Chondrocyte (in vitro differentiated cells): ENCODE measurements around the gene LPP. TPM values are rescaled to one million over a fixed set of nuclear protein-coding genes. Genes with fewer than 3 reads are reported as not detected.

Experiments used
- DNase-seq: peaks from one replicate; pipeline ENCODE4 v3.0.0; 2021; ENCODE audit warnings: mixed read lengths, low spot score
- H3K27ac Mint-ChIP-seq: one replicate; pipeline ENCODE4 v1.8.0; 2021; ENCODE audit warnings: mild to moderate bottlenecking, moderate library complexity, mixed read lengths; ENCODE audit not compliant: unreplicated experiment
- H3K27me3 Mint-ChIP-seq: 2 replicates; pipeline ENCODE4 v1.8.0; 2021; ENCODE audit warnings: low read depth, mixed read lengths
- H3K36me3 Mint-ChIP-seq: 2 replicates; pipeline ENCODE4 v1.8.0; 2021; ENCODE audit warnings: low read depth, mixed read lengths
- H3K4me1 Mint-ChIP-seq: 2 replicates; pipeline ENCODE4 v1.8.0; 2021; ENCODE audit warnings: low read depth, mild to moderate bottlenecking, mixed read lengths
- H3K4me3 Mint-ChIP-seq: one replicate; pipeline ENCODE4 v1.8.0; 2021; ENCODE audit warnings: mild to moderate bottlenecking, moderate library complexity, mixed read lengths; ENCODE audit not compliant: unreplicated experiment
- H3K9me3 Mint-ChIP-seq: 2 replicates; pipeline ENCODE4 v1.8.0; 2021; ENCODE audit warnings: low read depth, mixed read lengths
- total RNA-seq: library from RNA; stranded (reverse); gene quantifications from 3 replicates; pipeline ENCODE4 v1.2.1, GENCODE V29; 2021
- TF ChIP-seq, protein P1 (sequence below): fragments of 200-600 bp; sonication (generic); IDR thresholded peaks from 2 replicates; pipeline ENCODE4 v1.5.0; 2021; ENCODE audit warnings: antibody characterized with exemption, mild to moderate bottlenecking, moderate library complexity

Gene LPP
- total RNA-seq, 1 donor from 2014 or later: 295 TPM

DNA sequence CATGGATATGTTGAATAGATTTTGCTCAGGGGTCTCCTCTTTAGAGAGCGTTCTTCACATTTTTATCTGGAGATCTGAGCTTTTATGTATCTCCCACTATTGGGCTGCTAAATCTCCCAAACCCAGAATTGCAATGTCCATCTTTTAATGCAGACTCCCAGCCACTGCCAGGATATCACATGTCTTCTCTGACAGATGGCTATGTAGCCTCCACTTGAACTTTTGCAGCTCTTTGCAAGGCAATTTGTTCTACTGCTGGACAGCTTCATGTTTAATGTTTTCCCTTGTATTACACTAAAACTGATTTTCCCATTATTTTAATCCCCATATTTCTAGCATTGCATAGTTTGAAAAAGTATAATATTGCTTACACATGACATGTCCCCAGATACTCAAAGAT is 177.2 kb downstream of the LPP start:
- H3K4me3 Mint-ChIP-seq: no peak overlapping the region
- H3K9me3 Mint-ChIP-seq: no peaks in the 10 kb centered on the region
- peak overlapping the region; percentile 60 for H3K27ac Mint-ChIP-seq
- H3K4me1 Mint-ChIP-seq: peaks cover 47% of the 10 kb centered on the region
- peaks cover 5% of the 10 kb centered on the region for H3K36me3 Mint-ChIP-seq
- TF ChIP-seq, protein P1, sequence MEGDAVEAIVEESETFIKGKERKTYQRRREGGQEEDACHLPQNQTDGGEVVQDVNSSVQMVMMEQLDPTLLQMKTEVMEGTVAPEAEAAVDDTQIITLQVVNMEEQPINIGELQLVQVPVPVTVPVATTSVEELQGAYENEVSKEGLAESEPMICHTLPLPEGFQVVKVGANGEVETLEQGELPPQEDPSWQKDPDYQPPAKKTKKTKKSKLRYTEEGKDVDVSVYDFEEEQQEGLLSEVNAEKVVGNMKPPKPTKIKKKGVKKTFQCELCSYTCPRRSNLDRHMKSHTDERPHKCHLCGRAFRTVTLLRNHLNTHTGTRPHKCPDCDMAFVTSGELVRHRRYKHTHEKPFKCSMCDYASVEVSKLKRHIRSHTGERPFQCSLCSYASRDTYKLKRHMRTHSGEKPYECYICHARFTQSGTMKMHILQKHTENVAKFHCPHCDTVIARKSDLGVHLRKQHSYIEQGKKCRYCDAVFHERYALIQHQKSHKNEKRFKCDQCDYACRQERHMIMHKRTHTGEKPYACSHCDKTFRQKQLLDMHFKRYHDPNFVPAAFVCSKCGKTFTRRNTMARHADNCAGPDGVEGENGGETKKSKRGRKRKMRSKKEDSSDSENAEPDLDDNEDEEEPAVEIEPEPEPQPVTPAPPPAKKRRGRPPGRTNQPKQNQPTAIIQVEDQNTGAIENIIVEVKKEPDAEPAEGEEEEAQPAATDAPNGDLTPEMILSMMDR: no peak
- DNase-seq: no peak
- H3K27me3 Mint-ChIP-seq: no peaks in the 10 kb centered on the region

DNA sequence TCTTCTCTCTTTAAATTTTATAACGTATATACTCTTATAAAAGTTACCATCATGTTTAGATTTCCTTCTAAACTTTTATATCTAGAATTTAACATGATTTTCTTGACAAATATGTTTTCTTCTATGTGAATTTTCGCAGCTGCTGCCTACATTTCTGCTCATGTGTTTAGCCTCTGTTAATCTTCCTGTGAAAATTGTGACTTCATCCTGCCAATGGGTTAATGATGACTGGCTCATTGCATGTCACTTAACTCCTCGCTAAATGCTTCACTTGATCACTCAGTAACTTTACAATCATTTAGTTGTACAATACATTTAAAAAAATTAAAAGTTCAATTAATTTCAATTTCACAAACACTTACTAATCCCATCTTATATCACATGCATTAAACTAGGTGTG is 178.1 kb downstream of the LPP start:
- H3K9me3 Mint-ChIP-seq: no peaks in the 10 kb centered on the region
- no peak for DNase-seq
- no peak overlapping the region for H3K4me3 Mint-ChIP-seq
- peaks cover 3% of the 10 kb centered on the region for H3K36me3 Mint-ChIP-seq
- H3K27me3 Mint-ChIP-seq: no peaks in the 10 kb centered on the region
- TF ChIP-seq, protein P1: no peak
- peaks cover 47% of the 10 kb centered on the region for H3K4me1 Mint-ChIP-seq
- H3K27ac Mint-ChIP-seq: peak overlapping the region; percentile 55

DNA sequence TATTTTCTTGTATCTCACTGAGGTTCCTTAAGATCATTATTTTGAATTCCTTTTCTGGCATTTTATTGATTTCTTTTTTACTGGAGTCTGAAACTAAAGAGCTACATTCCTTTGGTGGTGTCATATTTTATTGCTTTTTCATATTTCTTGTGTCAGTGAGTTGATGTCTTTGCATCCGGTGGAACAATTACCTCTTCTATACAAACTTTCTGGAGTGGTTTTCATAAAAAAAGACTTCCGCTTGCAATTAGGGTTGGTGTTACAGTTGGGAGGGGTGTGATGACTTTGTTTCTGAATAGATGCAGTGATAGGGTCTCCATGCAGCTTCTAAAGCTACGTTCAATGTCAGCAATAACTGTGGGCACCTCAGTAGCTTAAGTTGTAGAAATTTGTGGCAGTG is 181.7 kb downstream of the LPP start:
- Mint-ChIP-seq H3K4me3 (no peak overlapping the region), H3K4me1 (peaks cover 76% of the 10 kb centered on the region), H3K36me3 (no peaks in the 10 kb centered on the region)

DNA sequence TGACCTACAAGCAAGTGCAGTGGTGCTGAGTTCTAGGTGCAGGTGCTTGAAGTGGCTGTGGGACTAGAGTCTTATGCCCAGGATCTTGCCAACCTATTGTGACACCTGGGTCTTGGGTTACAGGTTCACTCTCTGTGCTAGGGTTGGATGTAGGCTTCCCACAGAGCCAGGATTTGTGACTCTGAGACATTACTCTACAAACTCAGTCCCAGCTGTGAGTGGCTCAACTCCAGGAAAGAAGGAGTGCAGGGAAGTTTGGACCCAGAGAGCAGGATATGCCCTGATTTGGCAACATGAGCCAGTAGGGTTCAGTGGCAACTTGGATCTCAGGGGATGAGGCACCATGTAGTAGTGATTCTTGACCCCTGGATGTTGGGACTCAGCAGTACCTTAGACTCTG is 182.2 kb downstream of the LPP start:
- no peak overlapping the region for H3K4me3 Mint-ChIP-seq
- peaks cover 73% of the 10 kb centered on the region for H3K4me1 Mint-ChIP-seq
- no peaks in the 10 kb centered on the region for H3K9me3 Mint-ChIP-seq
- TF ChIP-seq, protein P1: no peak
- H3K27ac Mint-ChIP-seq: peak overlapping the region; percentile 68
- H3K27me3 Mint-ChIP-seq: no peaks in the 10 kb centered on the region
- no peak for DNase-seq
- no peaks in the 10 kb centered on the region for H3K36me3 Mint-ChIP-seq

More for the DNA sequence above, 181.7 kb downstream of the LPP start:
- no peak for DNase-seq
- TF ChIP-seq, protein P1: no peak
- Mint-ChIP-seq H3K27me3 (no peaks in the 10 kb centered on the region), H3K27ac (peak overlapping the region; percentile 68), H3K9me3 (no peaks in the 10 kb centered on the region)

DNA sequence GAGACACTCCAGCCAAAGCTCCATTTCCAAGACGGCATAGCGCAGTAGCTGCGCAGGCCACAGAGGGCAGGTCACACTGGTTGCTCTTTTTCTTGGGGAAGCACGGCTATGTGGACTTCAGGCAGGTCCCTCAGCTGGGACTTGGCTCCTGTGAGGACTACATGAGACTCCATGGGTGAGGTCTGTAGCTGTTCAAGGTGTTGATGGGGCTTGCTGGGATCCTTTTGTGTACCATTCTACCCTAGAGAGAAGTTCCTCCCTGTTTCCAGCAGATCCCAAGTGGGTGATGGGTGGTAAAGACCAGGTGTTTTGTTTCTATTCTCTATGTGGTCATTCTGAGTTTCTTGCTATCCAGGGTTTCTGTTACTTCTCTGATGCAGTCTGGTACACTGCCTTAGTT is 183.3 kb downstream of the LPP start:
- no peak for DNase-seq
- no peaks in the 10 kb centered on the region for H3K27me3 Mint-ChIP-seq
- no peaks in the 10 kb centered on the region for H3K9me3 Mint-ChIP-seq
- H3K4me3 Mint-ChIP-seq: no peak overlapping the region
- H3K36me3 Mint-ChIP-seq: no peaks in the 10 kb centered on the region
- peaks cover 76% of the 10 kb centered on the region for H3K4me1 Mint-ChIP-seq
- TF ChIP-seq, protein P1: no peak
- H3K27ac Mint-ChIP-seq: peak overlapping the region; percentile 90
